GM21381 (cell line): ENCODE results near the gene MAN1A1.
A peak's percentile ranks its signal among the peaks of the same experiment; 100 is the strongest.
"Not testable (repeated sequence)": the region's sequence is repeated elsewhere in the genome, so short reads cannot be mapped to it uniquely, and the experiment has no call there.

Experiments
- ATAC-seq: cut with Tn5 transposase; IDR thresholded peaks from one replicate; pipeline ENCODE4 v1.9.1; 2021; ENCODE audit warnings: mild to moderate bottlenecking, moderate library complexity; ENCODE audit not compliant: unreplicated experiment

MAN1A1 gene

DNA sequence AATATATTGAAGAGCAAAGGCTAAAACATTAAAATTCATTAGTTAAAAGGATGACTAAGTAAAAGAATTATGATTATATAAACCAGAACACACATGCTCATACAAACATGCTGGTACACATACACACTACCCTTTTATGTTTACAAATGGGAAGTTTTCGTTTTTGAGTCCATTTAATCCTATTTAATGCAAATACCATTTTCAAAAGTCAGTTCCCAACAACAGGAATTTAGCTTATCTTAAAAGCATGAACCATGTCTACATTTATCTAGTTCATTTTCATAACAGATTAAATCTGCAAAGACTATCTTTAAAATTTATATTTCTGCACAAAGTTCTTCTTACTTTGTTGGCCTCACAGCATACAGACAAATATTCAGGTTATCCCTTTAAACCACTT is 42.5 kb downstream of the MAN1A1 start:
- ATAC-seq, result no peak

GRCh38 chr6:119306396-119306968 is 43.1 kb downstream of the MAN1A1 start:
- no peak for ATAC-seq

DNA sequence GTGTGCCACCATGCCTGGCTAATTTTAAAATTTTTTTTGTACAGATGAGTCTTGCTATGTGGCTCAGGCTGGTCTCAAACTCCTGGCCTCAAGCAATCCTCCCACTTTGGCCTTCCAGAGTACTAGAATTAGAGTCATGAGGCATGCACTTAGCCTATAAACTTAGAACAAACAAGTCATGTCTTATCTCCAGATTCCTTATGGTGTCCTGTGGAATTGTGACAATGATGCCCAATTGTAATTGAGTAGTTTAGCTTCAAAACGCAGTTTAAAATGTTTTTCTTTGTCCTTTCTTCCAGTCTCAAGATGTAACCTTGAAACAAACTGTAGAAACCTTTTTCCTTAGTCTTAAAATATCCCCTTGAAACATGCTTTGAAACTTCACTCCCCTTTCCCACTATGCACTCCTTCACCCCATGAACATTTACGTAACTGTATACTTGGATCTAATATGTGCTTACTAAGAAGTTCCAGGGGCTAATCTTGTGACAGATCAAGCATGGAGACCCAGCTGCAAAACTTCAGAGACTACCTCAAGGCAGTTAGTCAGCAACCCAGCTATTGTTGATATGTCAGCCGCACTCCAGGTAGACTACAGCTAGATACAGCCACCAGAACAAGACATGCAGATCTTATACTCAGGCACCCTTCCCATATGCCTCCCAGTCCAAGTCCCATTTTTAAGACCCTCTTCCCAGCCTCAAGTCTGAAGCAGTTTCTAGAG is 46.2 kb downstream of the MAN1A1 start:
- no peak for ATAC-seq

GRCh38 chr6:119301429-119301828 is 48.1 kb downstream of the MAN1A1 start:
- no peak for ATAC-seq

- no peak for ATAC-seq
Measured at GRCh38 chr6:119299694-119300093, 49.9 kb downstream of the MAN1A1 start.

- no peak for ATAC-seq
Measured at GRCh38 chr6:119297049-119297448, 52.5 kb downstream of the MAN1A1 start.

DNA sequence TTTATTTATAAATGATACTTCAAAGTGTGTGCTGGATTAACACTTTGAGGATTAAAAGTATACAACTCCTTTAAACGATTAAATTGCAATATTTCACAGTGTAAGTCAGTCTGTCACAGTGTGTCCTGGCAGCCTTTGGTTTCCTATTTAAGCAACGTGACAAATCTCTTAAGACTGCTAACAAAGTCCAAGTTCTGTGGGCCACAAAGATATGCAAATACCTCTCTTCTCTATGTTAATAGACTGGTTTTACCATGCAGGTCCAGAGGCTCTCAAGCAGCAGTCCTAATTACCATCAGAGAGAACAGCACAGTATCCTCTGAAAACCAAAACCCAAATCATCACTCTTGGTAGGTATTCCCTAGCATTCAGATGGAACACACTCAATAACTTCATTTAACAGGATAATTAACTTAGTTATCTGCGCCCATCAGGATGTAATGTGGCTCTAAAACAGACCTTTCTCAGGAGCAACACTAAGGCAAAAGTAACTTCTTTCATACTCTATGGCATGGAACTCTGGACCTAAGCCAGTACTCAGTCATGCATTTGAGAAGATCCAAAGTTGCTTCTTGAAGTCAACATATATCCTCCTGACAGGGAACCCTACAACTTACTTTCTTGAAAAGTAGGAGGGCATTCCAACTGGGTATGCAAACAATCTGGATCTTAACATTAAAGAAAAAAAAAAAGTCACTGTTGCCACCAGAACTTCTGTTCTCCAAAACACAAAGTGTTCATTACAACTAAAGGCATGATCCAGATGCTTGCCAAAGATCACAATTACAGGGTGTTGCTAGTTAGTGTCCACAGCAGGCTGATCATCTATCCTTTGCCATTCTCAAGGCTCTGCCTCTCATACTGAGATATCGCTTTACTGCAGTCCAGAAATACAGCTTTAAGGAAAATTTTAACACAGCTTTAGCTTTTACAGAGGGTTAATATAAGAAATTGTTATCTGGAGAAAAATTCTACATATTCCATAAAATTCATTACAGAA is 53.2 kb downstream of the MAN1A1 start:
- ATAC-seq, result no peak

GRCh38 chr6:119294984-119295383 is 54.6 kb downstream of the MAN1A1 start:
- peak; percentile 70 for ATAC-seq

GRCh38 chr6:119291060-119291459 is 58.5 kb downstream of the MAN1A1 start:
- ATAC-seq, result not testable (repeated sequence)

- ATAC-seq, result no peak
Measured at GRCh38 chr6:119290306-119290705, 59.3 kb downstream of the MAN1A1 start.

DNA sequence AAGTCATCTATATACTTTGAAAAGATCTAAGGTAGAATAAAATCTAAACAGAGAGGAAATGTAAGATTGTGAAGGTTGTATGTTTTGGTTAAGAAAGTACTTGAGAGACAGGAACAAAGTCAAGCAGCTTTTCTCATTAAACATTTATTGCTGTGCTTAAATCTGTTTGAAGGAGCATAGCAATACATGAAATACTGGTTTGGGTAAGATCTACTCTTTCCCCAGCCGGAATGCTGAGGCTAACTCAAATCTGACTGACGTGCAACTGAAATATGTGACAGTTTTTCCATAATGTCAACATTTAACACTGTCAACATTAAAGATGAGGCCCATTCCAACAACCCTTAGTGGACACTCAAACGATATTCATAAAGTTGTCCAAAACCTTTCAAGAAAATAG is 59.9 kb downstream of the MAN1A1 start:
- ATAC-seq, result no peak

DNA sequence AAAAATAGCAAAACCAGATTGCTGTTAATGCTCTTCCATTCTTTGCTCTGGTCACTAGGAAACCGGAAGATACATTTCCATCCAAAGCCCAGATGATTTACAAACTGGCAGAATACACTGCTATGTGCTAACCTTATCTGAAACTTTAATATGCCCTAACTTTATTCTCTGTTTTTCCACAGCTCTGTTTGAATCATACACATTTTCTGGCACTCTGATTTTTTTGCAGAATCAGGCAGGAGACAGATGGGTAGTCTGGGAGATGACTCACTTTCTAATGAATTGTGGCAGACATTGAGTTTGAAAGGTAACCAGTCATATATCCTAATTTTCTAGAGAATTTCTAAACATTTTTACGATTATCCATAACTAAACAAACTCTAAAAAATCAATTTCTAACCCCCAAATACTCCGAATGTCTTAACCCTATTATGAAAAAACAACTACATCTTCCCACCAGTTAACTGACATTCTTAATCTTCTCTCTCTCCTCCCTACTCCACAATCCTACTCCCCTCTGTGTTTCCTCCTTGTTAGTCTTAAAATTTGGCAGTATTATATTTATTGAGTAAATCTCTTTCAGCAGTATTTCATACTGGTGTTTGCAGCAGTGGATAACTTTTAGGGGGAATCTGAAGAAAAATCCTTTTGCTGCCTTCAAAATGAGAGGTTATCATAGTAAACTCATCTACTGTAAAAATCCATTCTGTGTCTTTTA is 63.5 kb downstream of the MAN1A1 start:
- no peak for ATAC-seq

DNA sequence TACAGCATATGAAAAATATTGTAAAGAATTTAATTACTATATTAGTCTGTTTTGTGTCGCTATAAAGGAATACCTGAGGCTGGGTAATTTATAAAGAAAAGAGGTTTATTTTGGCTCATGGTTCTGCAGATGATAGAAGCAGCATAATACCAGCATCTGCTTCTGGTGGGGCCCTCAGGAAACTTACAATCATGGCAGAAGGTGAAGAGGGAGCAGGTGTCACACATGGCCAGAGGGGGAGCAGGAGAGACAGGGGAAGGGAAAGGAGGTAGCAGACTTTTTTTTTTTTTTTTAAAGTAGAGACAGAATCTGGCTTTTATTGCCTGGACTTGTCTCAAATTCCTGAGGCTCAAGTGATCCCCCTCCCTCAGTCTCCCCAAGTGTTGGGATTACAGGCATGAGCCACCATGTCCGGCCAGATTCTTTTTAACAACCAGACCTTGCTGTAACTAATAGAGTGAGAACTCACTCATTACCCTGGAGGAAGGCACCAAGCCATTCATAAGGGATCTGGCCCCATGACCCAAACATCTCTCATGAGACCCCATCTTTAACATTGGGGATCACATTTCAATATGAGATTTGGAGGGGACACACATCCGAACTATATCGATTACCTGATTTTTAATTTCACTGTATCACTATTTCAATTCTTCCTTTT is 64.6 kb downstream of the MAN1A1 start:
- no peak for ATAC-seq

DNA sequence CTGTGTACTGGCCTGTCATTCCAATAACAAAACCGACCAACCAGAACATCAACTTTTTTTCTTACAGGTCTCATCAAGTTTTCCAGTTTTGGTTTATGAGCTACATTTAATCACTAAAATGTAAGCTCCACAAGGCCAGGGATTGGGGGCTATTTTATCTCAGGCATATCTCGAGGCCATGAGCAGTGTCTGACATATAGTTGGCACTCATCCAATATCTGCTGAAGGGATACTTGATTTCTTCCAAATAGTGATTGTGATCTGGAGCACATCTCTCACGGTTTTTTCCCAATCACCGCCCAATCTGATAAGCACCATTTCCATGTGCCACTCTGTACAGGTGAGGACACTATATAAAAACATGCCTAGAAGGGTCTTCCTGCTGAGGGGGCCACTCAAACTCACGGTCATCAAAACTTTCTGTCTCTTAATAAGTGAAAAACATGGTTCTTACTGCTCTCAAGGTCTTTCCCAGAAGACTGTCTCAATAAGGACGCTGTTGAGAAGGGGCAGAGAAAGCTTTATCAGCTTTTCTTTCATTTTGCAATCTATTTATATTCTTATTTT is 65.5 kb downstream of the MAN1A1 start:
- ATAC-seq, result no peak

- no peak for ATAC-seq
Measured at GRCh38 chr6:119283214-119283613, 66.3 kb downstream of the MAN1A1 start.

DNA sequence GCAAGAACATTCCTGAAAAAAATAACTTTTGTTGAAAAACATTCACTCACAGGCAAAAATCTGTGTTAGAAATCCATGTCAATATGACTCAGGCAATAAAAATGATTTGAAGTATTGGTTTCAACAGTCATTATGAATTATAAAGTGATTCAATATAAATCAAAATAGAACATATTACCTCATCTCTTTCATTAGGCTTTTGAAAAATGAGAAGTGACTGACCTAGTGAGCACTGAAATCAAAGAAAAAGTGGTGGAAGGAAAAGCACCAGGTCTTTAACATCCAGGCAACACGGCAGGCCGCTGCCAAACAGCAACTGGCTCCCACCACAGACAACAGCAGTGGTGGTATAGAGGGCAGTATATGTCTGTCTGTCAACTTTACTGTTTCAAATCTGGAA is 68.9 kb downstream of the MAN1A1 start:
- ATAC-seq, result no peak

GRCh38 chr6:119280080-119280479 is 69.5 kb downstream of the MAN1A1 start:
- ATAC-seq, result no peak

DNA sequence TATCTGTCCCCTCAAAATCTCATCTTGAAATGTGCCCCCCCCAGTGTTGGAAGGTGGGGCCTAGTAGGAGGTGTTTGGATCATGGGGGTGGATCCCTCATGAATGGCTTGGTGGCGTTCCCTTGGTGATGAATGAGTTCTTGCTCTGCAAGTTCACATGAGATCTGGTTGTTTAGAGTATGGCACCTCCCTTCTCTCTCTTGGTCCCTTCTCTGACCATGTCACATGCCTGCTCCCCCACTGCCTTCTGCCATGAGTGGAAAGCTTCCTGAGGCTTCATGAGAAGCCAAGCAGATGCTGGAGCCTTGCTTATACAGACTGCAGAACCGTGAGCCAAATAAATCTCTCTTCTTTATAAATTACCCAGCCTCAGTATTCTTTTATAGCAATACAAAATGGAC is 70.9 kb downstream of the MAN1A1 start:
- ATAC-seq, result no peak

GRCh38 chr6:119277052-119277451 is 72.5 kb downstream of the MAN1A1 start:
- ATAC-seq, result no peak

DNA sequence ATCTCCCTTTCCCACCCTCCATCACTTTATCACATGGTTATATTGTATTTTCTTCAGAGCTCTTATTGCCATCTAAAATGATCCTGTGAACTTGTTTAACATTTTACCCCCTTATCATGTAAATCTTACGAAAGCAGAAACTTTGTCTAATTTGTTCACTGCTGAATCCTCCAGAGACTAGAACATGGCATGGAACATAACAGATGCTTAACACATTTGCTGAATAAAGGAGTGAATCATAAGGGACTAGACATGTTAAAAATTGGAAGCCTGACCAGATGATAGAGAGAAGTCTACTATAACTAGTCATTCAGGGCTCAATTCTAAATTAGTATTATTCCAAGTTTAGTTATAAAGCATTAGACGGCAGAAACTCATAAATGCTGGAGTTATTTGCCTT is 73.3 kb downstream of the MAN1A1 start:
- ATAC-seq, result no peak
